LoVo (cell line): ENCODE data around the gene CCDC188.

Experiments used
- DNase-seq: peaks from one replicate; pipeline ENCODE4 v3.0.0-alpha.2; 2016; ENCODE audit warnings: low spot score

Gene CCDC188

GRCh38 chr22:20105456-20106204 lies 45.2 kb downstream of the CCDC188 start:
- DNase-seq: no peak

GRCh38 chr22:20102203-20102780 lies 48.6 kb downstream of the CCDC188 start:
- DNase-seq: no peak

- DNase-seq: no peak
Observed at GRCh38 chr22:20101638-20102037, 49.2 kb downstream of the CCDC188 start.

DNA sequence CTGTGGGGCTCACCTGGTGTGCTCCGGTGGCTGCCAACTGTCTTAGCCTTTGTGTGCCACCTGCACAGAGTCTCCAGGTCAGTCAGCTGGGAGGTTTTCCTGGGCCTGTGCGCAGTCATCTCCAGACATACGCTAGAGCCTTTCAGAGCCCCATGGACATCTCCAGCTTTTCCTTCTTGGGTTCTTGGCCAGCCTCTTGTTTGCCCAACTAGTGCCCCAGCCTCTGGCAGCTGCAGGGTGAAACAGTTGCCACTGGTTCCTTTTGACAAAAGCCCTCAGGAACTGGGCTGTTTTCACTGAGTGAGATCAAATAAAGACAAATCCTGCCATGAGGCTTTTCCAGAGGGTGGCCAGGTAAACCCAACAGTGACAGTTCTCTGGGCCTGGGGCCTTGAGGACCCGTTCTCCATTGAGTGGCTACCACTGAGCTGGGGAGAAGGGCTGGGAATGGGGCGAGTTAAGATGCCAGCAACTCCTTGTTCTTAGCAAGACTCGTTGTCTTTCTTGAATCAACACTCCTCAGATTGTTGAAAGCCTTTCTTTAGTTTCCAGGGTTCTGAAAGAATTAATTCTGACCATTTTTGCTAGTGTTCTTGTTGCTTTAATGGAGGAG lies 51.6 kb downstream of the CCDC188 start:
- DNase-seq: no peak
